Mesendoderm (in vitro differentiated cells): ENCODE results near the gene MAB21L3.

Source experiments
- DNase-seq: peaks from one replicate; pipeline ENCODE4 v3.0.0; 2013
- H2AK5ac ChIP-seq: 2 replicates; pipeline ENCODE4 v1.6.1; 2013; ENCODE audit warnings: low read length, inconsistent platforms
- H2BK120ac ChIP-seq: 2 replicates; pipeline ENCODE4 v1.6.1; 2013; ENCODE audit warnings: low read depth, mild to moderate bottlenecking, low read length, moderate library complexity, mixed read lengths
- H2BK15ac ChIP-seq: replicated peaks from 2 replicates; pipeline ENCODE4 v1.6.1; 2013; ENCODE audit warnings: low read depth, mild to moderate bottlenecking, moderate library complexity
- H2BK5ac ChIP-seq: 2 replicates; pipeline ENCODE4 v1.6.1; 2013; ENCODE audit warnings: low read length, inconsistent platforms
- H3K18ac ChIP-seq: 2 replicates; pipeline ENCODE4 v1.6.1; 2013; ENCODE audit warnings: mild to moderate bottlenecking, low read length, mixed read lengths
- H3K23ac ChIP-seq: one replicate; pipeline ENCODE4 v1.6.1; 2013; ENCODE audit warnings: low read length
- H3K27ac ChIP-seq: 2 replicates; pipeline ENCODE4 v1.5.1; 2013; ENCODE audit warnings: low read depth, mild to moderate bottlenecking, inconsistent platforms, low read length, moderate library complexity
- H3K27me3 ChIP-seq: 2 replicates; pipeline ENCODE4 v1.6.1; 2013; ENCODE audit warnings: low read length, control low read depth, mild to moderate bottlenecking, inconsistent platforms; ENCODE audit not compliant: insufficient read depth, poor library complexity
- H3K36me3 ChIP-seq: 2 replicates; pipeline ENCODE4 v1.6.1; 2013; ENCODE audit warnings: low read length, inconsistent platforms; ENCODE audit not compliant: control insufficient read depth, insufficient read depth
- H3K4ac ChIP-seq: one replicate; pipeline ENCODE4 v1.6.1; 2013; ENCODE audit warnings: low read depth, mild to moderate bottlenecking, low read length, moderate library complexity
- H3K4me1 ChIP-seq: 2 replicates; pipeline ENCODE4 v1.6.1; 2013; ENCODE audit warnings: low read depth, low read length, inconsistent platforms; ENCODE audit not compliant: control insufficient read depth
- H3K4me2 ChIP-seq: 2 replicates; pipeline ENCODE4 v1.6.1; 2013; ENCODE audit warnings: low read length
- H3K4me3 ChIP-seq: 2 replicates; pipeline ENCODE4 v1.5.1; 2013; ENCODE audit warnings: mild to moderate bottlenecking, low read length
- H3K56ac ChIP-seq: one replicate; pipeline ENCODE4 v1.6.1; 2013; ENCODE audit warnings: low read length
- H3K79me1 ChIP-seq: 2 replicates; pipeline ENCODE4 v1.6.1; 2013; ENCODE audit warnings: low read length, inconsistent platforms
- H3K79me2 ChIP-seq: 2 replicates; pipeline ENCODE4 v1.6.1; 2013; ENCODE audit warnings: mild to moderate bottlenecking, low read length; ENCODE audit not compliant: control insufficient read depth, insufficient read depth
- H3K9ac ChIP-seq: 2 replicates; pipeline ENCODE4 v1.6.1; 2013; ENCODE audit warnings: low read length, inconsistent platforms
- H4K5ac ChIP-seq: one replicate; pipeline ENCODE4 v1.6.1; 2013; ENCODE audit warnings: low read length
- H4K8ac ChIP-seq: one replicate; pipeline ENCODE4 v1.6.1; 2013; ENCODE audit warnings: low read depth, mild to moderate bottlenecking, control low read depth, low read length, moderate library complexity
- WGBS: extraction: QIAGEN DNeasy Blood & Tissue Kit; methylation state at CpG from one replicate; pipeline ENCODE4 v1.1.7; 2013; ENCODE audit warnings: low lambda C conversion rate, missing lambda C conversion rate; ENCODE audit not compliant: insufficient coverage; ENCODE audit errors: extremely low coverage; 5-methylcytosine and 5-hydroxymethylcytosine counted together

The MAB21L3 gene

GRCh38 chr1:116127848-116128540, 16.8 kb downstream of the MAB21L3 start:
- no peak overlapping the region for H3K9ac ChIP-seq
- no peak overlapping the region for H3K23ac ChIP-seq
- no CpG with 5 or more reads among the region's 7 CpGs for WGBS
- H3K4me1 ChIP-seq: no peaks in the 10 kb centered on the region
- H3K79me1 ChIP-seq: no peaks in the 10 kb centered on the region
- no peak overlapping the region for H3K27ac ChIP-seq
- H2AK5ac ChIP-seq: no peak overlapping the region
- H3K4ac ChIP-seq: no peak overlapping the region
- no peak overlapping the region for H2BK15ac ChIP-seq
- H3K18ac ChIP-seq: no peak overlapping the region
- no peak overlapping the region for H3K4me3 ChIP-seq
- no peak overlapping the region for H3K4me2 ChIP-seq
- no peak for DNase-seq
- no peaks in the 10 kb centered on the region for H3K36me3 ChIP-seq
- no peaks in the 10 kb centered on the region for H3K79me2 ChIP-seq
- no peak overlapping the region for H2BK5ac ChIP-seq
- no peaks in the 10 kb centered on the region for H3K27me3 ChIP-seq
- H4K8ac ChIP-seq: no peak overlapping the region
- no peak overlapping the region for H2BK120ac ChIP-seq
- no peak overlapping the region for H3K56ac ChIP-seq
- H4K5ac ChIP-seq: no peak overlapping the region

DNA sequence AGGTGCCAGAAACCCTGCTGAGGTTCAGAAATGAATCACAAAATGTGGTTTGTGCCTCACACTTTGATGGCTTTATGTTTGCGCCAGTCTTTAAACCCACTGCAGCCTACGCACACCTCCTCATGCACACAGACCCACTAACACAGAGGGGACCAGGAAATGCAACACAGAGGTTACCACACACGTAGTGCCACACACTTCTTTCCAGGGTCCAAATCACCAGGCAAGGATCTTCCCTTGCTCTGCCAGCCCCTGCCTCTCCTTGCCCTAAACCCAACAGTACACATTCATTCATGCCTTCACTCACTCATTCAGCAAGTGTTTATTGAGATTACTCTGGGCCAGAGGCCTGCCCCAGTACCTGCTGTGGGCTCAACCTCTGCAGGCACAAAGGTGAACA, 17.5 kb downstream of the MAB21L3 start:
- no peak overlapping the region for H3K23ac ChIP-seq
- no peak overlapping the region for H3K9ac ChIP-seq
- H4K5ac ChIP-seq: no peak overlapping the region
- no peak overlapping the region for H2BK5ac ChIP-seq
- no CpG with 5 or more reads among the region's 3 CpGs for WGBS
- no peaks in the 10 kb centered on the region for H3K27me3 ChIP-seq
- H3K27ac ChIP-seq: no peak overlapping the region
- no peak overlapping the region for H3K18ac ChIP-seq
- H3K4me3 ChIP-seq: no peak overlapping the region
- H3K4me2 ChIP-seq: no peak overlapping the region
- no peak for DNase-seq
- no peak overlapping the region for H3K4ac ChIP-seq
- H3K56ac ChIP-seq: no peak overlapping the region
- H2BK15ac ChIP-seq: no peak overlapping the region
- no peaks in the 10 kb centered on the region for H3K79me2 ChIP-seq
- H4K8ac ChIP-seq: no peak overlapping the region
- no peaks in the 10 kb centered on the region for H3K36me3 ChIP-seq
- no peaks in the 10 kb centered on the region for H3K4me1 ChIP-seq
- H3K79me1 ChIP-seq: no peaks in the 10 kb centered on the region
- no peak overlapping the region for H2AK5ac ChIP-seq
- no peak overlapping the region for H2BK120ac ChIP-seq

GRCh38 chr1:116129537-116129936, 18.3 kb downstream of the MAB21L3 start:
- no peak overlapping the region for H2BK120ac ChIP-seq
- WGBS: 100% methylated on average over 1 of the region's 6 CpGs

DNA sequence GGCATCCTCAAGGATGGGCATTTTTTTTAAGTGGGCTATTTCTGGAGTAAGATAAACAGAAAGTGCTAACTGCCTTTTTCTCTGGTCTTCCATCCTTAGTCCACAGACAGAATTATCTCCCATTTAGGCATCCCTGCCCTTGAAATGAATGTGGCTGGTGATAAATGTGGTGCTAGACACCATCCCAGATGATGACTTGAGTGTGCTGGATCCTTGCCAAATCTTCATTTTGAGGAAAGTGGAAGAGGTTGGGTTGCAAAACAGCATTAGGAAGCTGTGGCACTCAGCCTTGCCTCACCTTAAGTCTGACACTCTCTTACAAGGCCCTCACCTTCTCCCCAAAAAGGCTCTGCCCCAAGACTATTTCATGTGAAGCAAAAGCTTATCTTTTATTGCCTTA, 19.2 kb downstream of the MAB21L3 start:
- H3K27me3 ChIP-seq: no peaks in the 10 kb centered on the region
- H3K4me3 ChIP-seq: no peak overlapping the region
- H3K56ac ChIP-seq: no peak overlapping the region
- H3K36me3 ChIP-seq: no peaks in the 10 kb centered on the region
- no peak overlapping the region for H3K4ac ChIP-seq
- H2BK15ac ChIP-seq: no peak overlapping the region
- no peaks in the 10 kb centered on the region for H3K79me2 ChIP-seq
- H4K5ac ChIP-seq: no peak overlapping the region
- no peak overlapping the region for H3K9ac ChIP-seq
- H3K18ac ChIP-seq: no peak overlapping the region
- no peaks in the 10 kb centered on the region for H3K4me1 ChIP-seq
- H2AK5ac ChIP-seq: no peak overlapping the region
- no peak overlapping the region for H2BK120ac ChIP-seq
- no peak for DNase-seq
- no peak overlapping the region for H3K27ac ChIP-seq
- H2BK5ac ChIP-seq: no peak overlapping the region
- no peak overlapping the region for H3K4me2 ChIP-seq
- H3K79me1 ChIP-seq: no peaks in the 10 kb centered on the region
- no peak overlapping the region for H3K23ac ChIP-seq
- H4K8ac ChIP-seq: no peak overlapping the region

More at GRCh38 chr1:116129537-116129936, 18.3 kb downstream of the MAB21L3 start:
- Histone ChIP-seq H3K23ac (no peak overlapping the region), H3K4me2 (no peak overlapping the region), H4K5ac (no peak overlapping the region), H2BK5ac (no peak overlapping the region), H3K9ac (no peak overlapping the region), H3K4me3 (no peak overlapping the region), H3K79me2 (no peaks in the 10 kb centered on the region), H3K4ac (no peak overlapping the region), H3K4me1 (no peaks in the 10 kb centered on the region), H3K36me3 (no peaks in the 10 kb centered on the region), H3K56ac (peak overlapping the region; percentile 22), H4K8ac (no peak overlapping the region), H2BK15ac (no peak overlapping the region), H2AK5ac (no peak overlapping the region), H3K79me1 (no peaks in the 10 kb centered on the region), H3K27ac (no peak overlapping the region), H3K27me3 (no peaks in the 10 kb centered on the region), H3K18ac (no peak overlapping the region)
- no peak for DNase-seq

GRCh38 chr1:116131170-116131569, 20.0 kb downstream of the MAB21L3 start:
- no CpG with 5 or more reads among the region's 4 CpGs for WGBS
- Histone ChIP-seq H3K18ac (no peak overlapping the region), H3K79me2 (no peaks in the 10 kb centered on the region), H2AK5ac (peak overlapping the region; percentile 47), H4K5ac (no peak overlapping the region), H3K36me3 (no peaks in the 10 kb centered on the region), H3K4me2 (no peak overlapping the region), H3K4ac (no peak overlapping the region), H3K79me1 (no peaks in the 10 kb centered on the region), H2BK5ac (peak overlapping the region; percentile 74), H3K9ac (no peak overlapping the region), H3K4me1 (no peaks in the 10 kb centered on the region), H2BK120ac (no peak overlapping the region), H3K4me3 (no peak overlapping the region), H2BK15ac (no peak overlapping the region), H3K23ac (no peak overlapping the region), H4K8ac (no peak overlapping the region), H3K27me3 (no peaks in the 10 kb centered on the region), H3K56ac (no peak overlapping the region), H3K27ac (no peak overlapping the region)
- DNase-seq: no peak
